Neutrophil (primary cell): ENCODE measurements around the gene PCSK6.

ENCODE experiments used
- H3K27ac ChIP-seq: fragments of 200-600 bp; sonication (generic); 2 replicates; pipeline ENCODE4 v1.5.1; 2016; ENCODE audit warnings: mild to moderate bottlenecking, moderate library complexity
- H3K27me3 ChIP-seq: fragments of 200-600 bp; sonication (generic); 2 replicates; pipeline ENCODE4 v1.6.0; 2016; ENCODE audit warnings: mild to moderate bottlenecking
- H3K36me3 ChIP-seq: fragments of 200-600 bp; sonication (generic); 2 replicates; pipeline ENCODE4 v1.5.1; 2017
- H3K4me1 ChIP-seq, 2 experiments: fragments of 200-600 bp in 1 of 2; sonication (generic) in 1 of 2; 1 replicate in 1 of 2; 2 replicates in 1 of 2; pipeline versions ENCODE4 v1.5.1 to v1.6.1; 2013 to 2016; ENCODE audit warnings: low read depth in 1 of 2, low read length in 1 of 2, mild to moderate bottlenecking in 1 of 2, moderate library complexity in 1 of 2; ENCODE audit not compliant: control insufficient read depth in 1 of 2, insufficient read depth in 1 of 2
- H3K4me3 ChIP-seq, 2 experiments: fragments of 200-600 bp in 1 of 2; sonication (generic) in 1 of 2; 1 replicate in 1 of 2; 2 replicates in 1 of 2; pipeline ENCODE4 v1.5.1; 2013 to 2016; ENCODE audit warnings: low read depth in 1 of 2, low read length in 1 of 2, mild to moderate bottlenecking in 1 of 2, moderate library complexity in 1 of 2
- H3K9me3 ChIP-seq: fragments of 200-600 bp; sonication (generic); 2 replicates; pipeline ENCODE4 v1.5.1; 2016
- CTCF ChIP-seq: fragments of 200-600 bp; sonication (generic); IDR thresholded peaks from 2 replicates; pipeline ENCODE4 v1.5.1; 2016; ENCODE audit warnings: antibody characterized with exemption

Gene PCSK6

GRCh38 chr15:101489599-101490407, at the start of gene PCSK6:
Gene PCSK6, minus strand, starts transcription at chr15:101489707. Its CDS starts 37 bp downstream, at chr15:101489670.
- Histone ChIP-seq H3K27me3 (peaks cover 96% of the 10 kb centered on the region), H3K27ac (no peak within 1 kb of the TSS), H3K9me3 (no peaks in the 10 kb centered on the region), H3K4me3 (no peak within 1 kb of the TSS), H3K36me3 (no peaks in the 10 kb centered on the region), H3K4me1 (no peaks in the 10 kb centered on the region)
- no peak for TF ChIP-seq CTCF

DNA sequence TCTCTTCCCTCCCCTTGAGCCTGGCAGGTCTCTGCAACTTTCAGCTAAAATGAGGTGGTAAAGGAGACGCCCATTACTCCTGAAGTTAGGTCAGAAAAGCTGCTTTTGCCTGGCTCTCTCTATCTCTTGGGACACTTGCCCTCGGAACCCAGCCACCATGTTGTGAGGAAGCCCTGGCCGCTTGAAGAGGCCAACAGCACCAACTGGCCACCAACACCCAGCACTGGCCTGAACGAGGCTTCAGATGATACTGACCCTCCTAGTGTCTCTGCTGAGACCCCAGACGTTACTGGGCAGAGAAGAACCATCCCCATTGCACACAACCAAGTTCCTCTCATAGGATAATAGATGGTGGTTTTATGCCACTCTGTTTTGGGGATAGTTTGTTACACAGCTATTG, 49.5 kb upstream of the PCSK6 start:
- H3K27ac ChIP-seq = no peak overlapping the region
- no peaks in the 10 kb centered on the region for H3K4me1 ChIP-seq
- TF ChIP-seq CTCF = no peak
- no peaks in the 10 kb centered on the region for H3K9me3 ChIP-seq
- no peaks in the 10 kb centered on the region for H3K27me3 ChIP-seq
- no peak overlapping the region for H3K4me3 ChIP-seq
- H3K36me3 ChIP-seq = no peaks in the 10 kb centered on the region

DNA sequence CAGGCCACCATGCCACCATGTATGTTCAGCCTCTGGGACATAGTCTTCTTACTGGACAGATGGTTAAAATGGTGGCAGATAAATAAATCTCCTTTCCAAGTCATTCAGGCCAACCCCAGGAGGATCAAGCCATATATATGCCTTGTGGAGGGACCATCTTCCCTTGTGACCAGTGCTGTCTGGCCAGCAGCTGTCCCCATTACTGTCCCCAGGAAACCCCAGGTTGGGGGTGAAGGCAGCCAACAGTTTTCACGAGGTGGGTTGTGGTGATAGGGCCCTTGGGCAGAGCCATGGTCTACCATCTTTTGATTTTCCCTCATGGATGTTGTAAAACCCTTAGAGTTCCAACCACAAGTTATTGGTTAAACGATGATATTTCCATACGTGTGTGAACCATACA, 48.7 kb upstream of the PCSK6 start:
- no peaks in the 10 kb centered on the region for H3K4me1 ChIP-seq
- H3K27me3 ChIP-seq = no peaks in the 10 kb centered on the region
- no peaks in the 10 kb centered on the region for H3K9me3 ChIP-seq
- no peaks in the 10 kb centered on the region for H3K36me3 ChIP-seq
- TF ChIP-seq CTCF = no peak
- no peak overlapping the region for H3K4me3 ChIP-seq
- H3K27ac ChIP-seq = no peak overlapping the region

- Histone ChIP-seq H3K4me1 (no peaks in the 10 kb centered on the region), H3K36me3 (no peaks in the 10 kb centered on the region), H3K27ac (no peak overlapping the region), H3K4me3 (no peak overlapping the region), H3K27me3 (no peaks in the 10 kb centered on the region), H3K9me3 (no peaks in the 10 kb centered on the region)
- TF ChIP-seq CTCF = no peak
Observed at GRCh38 chr15:101537483-101538080, 48.1 kb upstream of the PCSK6 start.

DNA sequence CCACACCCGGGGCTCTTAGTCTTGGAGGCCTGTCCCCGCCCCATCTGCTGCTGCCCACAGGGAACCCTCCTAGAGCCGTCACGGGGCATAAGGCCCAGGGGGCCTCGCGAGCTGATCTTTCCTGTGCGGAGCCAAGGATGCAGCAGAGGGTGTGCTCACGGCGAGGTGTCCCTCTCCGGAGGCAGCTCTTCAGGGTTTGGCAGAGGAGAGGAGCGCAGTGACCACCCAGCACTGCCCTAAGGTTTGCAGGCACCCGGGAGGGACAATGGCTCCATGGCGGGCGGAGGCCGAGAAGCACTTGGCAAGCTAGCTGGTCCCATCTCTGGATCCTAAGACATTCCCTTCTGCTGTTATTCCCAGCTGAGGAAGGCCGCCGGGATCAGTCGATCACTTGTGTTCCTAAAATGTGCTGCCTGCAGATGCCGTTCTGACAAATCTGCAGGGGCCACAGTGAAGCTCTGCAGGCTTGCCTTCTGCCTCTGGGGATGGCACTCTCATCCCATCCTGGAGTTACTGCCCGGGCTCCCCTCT, 47.4 kb upstream of the PCSK6 start:
- TF ChIP-seq CTCF = no peak
- Histone ChIP-seq H3K9me3 (no peaks in the 10 kb centered on the region), H3K27ac (no peak overlapping the region), H3K4me3 (no peak overlapping the region), H3K4me1 (no peaks in the 10 kb centered on the region), H3K27me3 (no peaks in the 10 kb centered on the region), H3K36me3 (no peaks in the 10 kb centered on the region)
